ENCODE results near the gene CR1. TPM values are rescaled to one million over a fixed set of nuclear protein-coding genes. Genes with fewer than 3 reads are reported as not detected.
"Not testable (repeated sequence)": the region's sequence is repeated elsewhere in the genome, so short reads cannot be mapped to it uniquely, and the experiment has no call there.

Gene CR1
- polyA plus RNA-seq, 4 donors, result under 0.01 to 1.4 (median 0.40) TPM; not detected in 1

DNA sequence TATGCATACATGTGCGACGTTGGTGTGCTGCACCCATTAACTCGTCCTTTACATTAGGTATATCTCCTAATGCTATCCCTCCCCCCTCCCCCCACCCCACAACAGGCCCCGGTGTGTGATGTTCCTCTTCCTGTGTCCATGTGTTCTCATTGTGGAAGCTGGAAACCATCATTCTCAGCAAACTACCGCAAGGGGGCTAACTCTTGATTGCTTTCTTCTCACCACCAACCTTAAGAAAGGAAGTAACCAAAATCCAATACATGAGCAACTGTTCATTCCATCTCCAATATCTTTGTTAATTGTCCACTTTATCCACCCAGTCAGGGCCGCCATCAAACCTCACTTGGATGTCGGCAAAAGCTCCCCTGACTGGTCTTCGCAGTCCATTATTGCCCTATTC lies 676 bp upstream of the CR1 start:
- WGBS, 3 donors, result 80 to 83% (median 82%) methylated on average over 8 of the region's 8 CpGs

DNA sequence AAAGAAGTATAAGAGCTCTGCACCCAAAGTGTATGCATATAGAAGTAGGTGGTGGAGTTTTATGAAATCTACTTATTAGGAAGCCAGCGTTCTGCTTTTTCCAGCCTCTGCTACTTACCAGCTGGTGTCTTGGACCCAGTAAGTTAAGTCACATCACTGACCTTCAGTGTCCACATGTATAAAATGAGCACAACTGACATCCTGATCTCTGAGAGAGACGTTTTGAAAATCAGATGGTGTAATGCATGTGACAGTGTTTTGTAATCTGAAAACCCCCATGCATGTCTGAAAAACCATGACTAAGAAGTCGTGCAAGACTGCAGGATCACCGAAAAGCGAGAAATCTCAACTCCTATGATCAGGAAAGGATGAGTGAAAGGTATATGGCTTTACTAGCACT lies 2.0 kb downstream of the CR1 start:
- H3K9me3 ChIP-seq (ENCODE audit: control insufficient read depth in 2 of 2, insufficient read depth in 1 of 2, low read depth in 1 of 2, low read length in 1 of 2), result no peaks in the 10 kb centered on the region
- no peaks in the 10 kb centered on the region for H3K36me3 ChIP-seq (ENCODE audit: control insufficient read depth in 3 of 3, insufficient read depth in 2 of 3, low read depth in 1 of 3, low read length in 3 of 3)
- no peak overlapping the region for H3K27ac ChIP-seq (ENCODE audit: low read depth in 1 of 3, low read length in 2 of 3)
- peaks cover 0 to 33% (median 4%) of the 10 kb centered on the region in 3 donors for H3K27me3 ChIP-seq (ENCODE audit: control insufficient read depth in 3 of 3, insufficient read depth in 3 of 3, low read length in 3 of 3)
- DNase-seq (no peak), FAIRE-seq (no peak)
- H3K4me3 ChIP-seq (ENCODE audit: low read depth in 1 of 3, low read length in 3 of 3), result no peak overlapping the region
- no peaks in the 10 kb centered on the region for H3K4me1 ChIP-seq (ENCODE audit: control insufficient read depth in 3 of 3, insufficient read depth in 2 of 3, low read depth in 1 of 3, low read length in 2 of 3)
- WGBS, 3 donors, result 61 to 71% (median 70%) methylated on average over 5 of the region's 5 CpGs

More for the DNA sequence above, 676 bp upstream of the CR1 start:
- H3K27me3 ChIP-seq (ENCODE audit: control insufficient read depth in 3 of 3, insufficient read depth in 3 of 3, low read length in 3 of 3), result peaks cover 0 to 34% (median 4%) of the 10 kb centered on the region in 3 donors
- not testable (repeated sequence) for DNase-seq; H3K4me3 ChIP-seq (ENCODE audit: low read depth in 1 of 3, low read length in 3 of 3); FAIRE-seq; H3K4me1 ChIP-seq (ENCODE audit: control insufficient read depth in 3 of 3, insufficient read depth in 2 of 3, low read depth in 1 of 3, low read length in 2 of 3); H3K9me3 ChIP-seq (ENCODE audit: control insufficient read depth in 2 of 2, insufficient read depth in 1 of 2, low read depth in 1 of 2, low read length in 1 of 2); H3K36me3 ChIP-seq (ENCODE audit: control insufficient read depth in 3 of 3, insufficient read depth in 2 of 3, low read depth in 1 of 3, low read length in 3 of 3); H3K27ac ChIP-seq (ENCODE audit: low read depth in 1 of 3, low read length in 2 of 3)

GRCh38 chr1:207499573-207499972 lies 3.6 kb downstream of the CR1 start:
- Histone ChIP-seq H3K27ac (ENCODE audit: low read depth in 1 of 3, low read length in 2 of 3) (no peak overlapping the region), H3K9me3 (ENCODE audit: control insufficient read depth in 2 of 2, insufficient read depth in 1 of 2, low read depth in 1 of 2, low read length in 1 of 2) (no peaks in the 10 kb centered on the region), H3K27me3 (ENCODE audit: control insufficient read depth in 3 of 3, insufficient read depth in 3 of 3, low read length in 3 of 3) (peaks cover 0 to 33% (median 3%) of the 10 kb centered on the region in 3 donors), H3K4me1 (ENCODE audit: control insufficient read depth in 3 of 3, insufficient read depth in 2 of 3, low read depth in 1 of 3, low read length in 2 of 3) (no peaks in the 10 kb centered on the region), H3K36me3 (ENCODE audit: control insufficient read depth in 3 of 3, insufficient read depth in 2 of 3, low read depth in 1 of 3, low read length in 3 of 3) (no peaks in the 10 kb centered on the region), H3K4me3 (ENCODE audit: low read depth in 1 of 3, low read length in 3 of 3) (no peak overlapping the region)
- WGBS, 3 donors, result 0 to 1% (median 0%) methylated on average over 4 of the region's 4 CpGs
- FAIRE-seq, result no peak
- peak; percentile 80 for DNase-seq

GRCh38 chr1:207500306-207500705 lies 4.3 kb downstream of the CR1 start:
- no peak overlapping the region for H3K27ac ChIP-seq (ENCODE audit: low read depth in 1 of 3, low read length in 2 of 3)
- FAIRE-seq, result no peak
- 35 to 74% (median 59%) methylated on average over 3 of the region's 3 CpGs for WGBS, 3 donors
- H3K27me3 ChIP-seq (ENCODE audit: control insufficient read depth in 3 of 3, insufficient read depth in 3 of 3, low read length in 3 of 3), result peaks cover 0 to 34% (median 3%) of the 10 kb centered on the region in 3 donors
- H3K36me3 ChIP-seq (ENCODE audit: control insufficient read depth in 3 of 3, insufficient read depth in 2 of 3, low read depth in 1 of 3, low read length in 3 of 3), result no peaks in the 10 kb centered on the region
- H3K4me3 ChIP-seq (ENCODE audit: low read depth in 1 of 3, low read length in 3 of 3), result no peak overlapping the region
- no peak for DNase-seq
- no peaks in the 10 kb centered on the region for H3K4me1 ChIP-seq (ENCODE audit: control insufficient read depth in 3 of 3, insufficient read depth in 2 of 3, low read depth in 1 of 3, low read length in 2 of 3)
- no peaks in the 10 kb centered on the region for H3K9me3 ChIP-seq (ENCODE audit: control insufficient read depth in 2 of 2, insufficient read depth in 1 of 2, low read depth in 1 of 2, low read length in 1 of 2)

DNA sequence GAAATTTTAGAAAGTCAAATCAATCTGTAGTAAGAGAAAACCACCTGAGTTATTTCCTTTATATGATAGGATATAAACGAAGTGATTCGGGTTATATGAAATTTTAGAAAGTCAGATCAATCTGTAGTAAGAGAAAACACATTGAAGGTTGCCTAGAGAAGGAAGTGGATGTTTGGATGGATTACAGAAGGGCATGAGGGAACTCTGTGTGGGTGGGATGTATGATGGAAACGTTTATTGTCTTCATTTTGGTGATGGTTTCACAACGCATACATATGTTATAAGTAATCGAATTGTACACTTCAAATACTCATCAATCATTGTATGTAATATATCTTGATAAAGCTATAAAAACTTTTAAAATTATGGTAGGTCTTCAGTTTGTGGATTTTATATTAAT lies 5.1 kb downstream of the CR1 start:
- Histone ChIP-seq H3K9me3 (ENCODE audit: control insufficient read depth in 2 of 2, insufficient read depth in 1 of 2, low read depth in 1 of 2, low read length in 1 of 2) (no peaks in the 10 kb centered on the region), H3K4me3 (ENCODE audit: low read depth in 1 of 3, low read length in 3 of 3) (no peak overlapping the region), H3K27ac (ENCODE audit: low read depth in 1 of 3, low read length in 2 of 3) (no peak overlapping the region), H3K27me3 (ENCODE audit: control insufficient read depth in 3 of 3, insufficient read depth in 3 of 3, low read length in 3 of 3) (peaks cover 0 to 27% (median 3%) of the 10 kb centered on the region in 3 donors), H3K36me3 (ENCODE audit: control insufficient read depth in 3 of 3, insufficient read depth in 2 of 3, low read depth in 1 of 3, low read length in 3 of 3) (no peaks in the 10 kb centered on the region), H3K4me1 (ENCODE audit: control insufficient read depth in 3 of 3, insufficient read depth in 2 of 3, low read depth in 1 of 3, low read length in 2 of 3) (no peaks in the 10 kb centered on the region)
- DNase-seq, result no peak
- no peak for FAIRE-seq
- WGBS, 3 donors, result 60 to 64% (median 63%) methylated on average over 5 of the region's 5 CpGs

- H3K36me3 ChIP-seq (ENCODE audit: control insufficient read depth in 3 of 3, insufficient read depth in 2 of 3, low read depth in 1 of 3, low read length in 3 of 3), result no peaks in the 10 kb centered on the region
- WGBS, 3 donors, result 64 to 70% (median 68%) methylated on average over 7 of the region's 7 CpGs
- no peak for DNase-seq
- no peaks in the 10 kb centered on the region for H3K9me3 ChIP-seq (ENCODE audit: control insufficient read depth in 2 of 2, insufficient read depth in 1 of 2, low read depth in 1 of 2, low read length in 1 of 2)
- no peak for FAIRE-seq
- H3K27me3 ChIP-seq (ENCODE audit: control insufficient read depth in 3 of 3, insufficient read depth in 3 of 3, low read length in 3 of 3), result peaks cover 0 to 14% (median 0%) of the 10 kb centered on the region in 3 donors
- H3K4me3 ChIP-seq (ENCODE audit: low read depth in 1 of 3, low read length in 3 of 3), result no peak overlapping the region
- no peak overlapping the region for H3K27ac ChIP-seq (ENCODE audit: low read depth in 1 of 3, low read length in 2 of 3)
- H3K4me1 ChIP-seq (ENCODE audit: control insufficient read depth in 3 of 3, insufficient read depth in 2 of 3, low read depth in 1 of 3, low read length in 2 of 3), result no peaks in the 10 kb centered on the region
Measured at GRCh38 chr1:207502726-207503125, 6.8 kb downstream of the CR1 start.

GRCh38 chr1:207503950-207504349 lies 8.0 kb downstream of the CR1 start:
- H3K27me3 ChIP-seq (ENCODE audit: control insufficient read depth in 3 of 3, insufficient read depth in 3 of 3, low read length in 3 of 3), result peaks cover 0 to 14% (median 0%) of the 10 kb centered on the region in 3 donors
- H3K4me3 ChIP-seq (ENCODE audit: low read depth in 1 of 3, low read length in 3 of 3), result no peak overlapping the region
- no peak overlapping the region for H3K27ac ChIP-seq (ENCODE audit: low read depth in 1 of 3, low read length in 2 of 3)
- no peaks in the 10 kb centered on the region for H3K4me1 ChIP-seq (ENCODE audit: control insufficient read depth in 3 of 3, insufficient read depth in 2 of 3, low read depth in 1 of 3, low read length in 2 of 3)
- 87 to 94% (median 91%) methylated on average over 3 of the region's 3 CpGs for WGBS, 3 donors
- H3K9me3 ChIP-seq (ENCODE audit: control insufficient read depth in 2 of 2, insufficient read depth in 1 of 2, low read depth in 1 of 2, low read length in 1 of 2), result no peaks in the 10 kb centered on the region
- DNase-seq (no peak), FAIRE-seq (no peak)
- H3K36me3 ChIP-seq (ENCODE audit: control insufficient read depth in 3 of 3, insufficient read depth in 2 of 3, low read depth in 1 of 3, low read length in 3 of 3), result no peaks in the 10 kb centered on the region

DNA sequence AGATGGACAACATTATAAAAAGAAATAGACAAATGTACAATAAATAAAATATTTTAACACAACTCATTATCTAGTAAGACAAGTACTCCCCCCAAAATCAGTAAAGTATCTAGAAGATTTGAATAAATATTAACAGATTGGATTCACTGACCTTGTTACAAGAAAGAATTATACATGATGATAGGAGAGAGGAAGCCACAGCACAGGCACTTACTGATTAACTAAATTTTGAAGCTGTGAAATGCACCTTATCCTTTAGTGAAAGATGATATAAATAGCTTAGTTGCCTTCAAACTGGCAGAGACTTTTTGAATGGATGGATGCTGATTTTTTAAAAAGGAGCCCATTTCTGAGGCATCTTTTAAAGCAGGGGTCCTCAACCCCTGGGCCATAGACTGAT lies 8.5 kb downstream of the CR1 start:
- H3K4me1 ChIP-seq (ENCODE audit: control insufficient read depth in 3 of 3, insufficient read depth in 2 of 3, low read depth in 1 of 3, low read length in 2 of 3), result no peaks in the 10 kb centered on the region
- H3K27me3 ChIP-seq (ENCODE audit: control insufficient read depth in 3 of 3, insufficient read depth in 3 of 3, low read length in 3 of 3), result peaks cover 0 to 14% (median 0%) of the 10 kb centered on the region in 3 donors
- no peaks in the 10 kb centered on the region for H3K36me3 ChIP-seq (ENCODE audit: control insufficient read depth in 3 of 3, insufficient read depth in 2 of 3, low read depth in 1 of 3, low read length in 3 of 3)
- no peak for DNase-seq
- H3K9me3 ChIP-seq (ENCODE audit: control insufficient read depth in 2 of 2, insufficient read depth in 1 of 2, low read depth in 1 of 2, low read length in 1 of 2), result no peaks in the 10 kb centered on the region
- no peak for FAIRE-seq
- no peak overlapping the region for H3K27ac ChIP-seq (ENCODE audit: low read depth in 1 of 3, low read length in 2 of 3)
- no peak overlapping the region for H3K4me3 ChIP-seq (ENCODE audit: low read depth in 1 of 3, low read length in 3 of 3)

- peaks cover 0 to 5% (median 0%) of the 10 kb centered on the region in 3 donors for H3K27me3 ChIP-seq (ENCODE audit: control insufficient read depth in 3 of 3, insufficient read depth in 3 of 3, low read length in 3 of 3)
- no peaks in the 10 kb centered on the region for H3K9me3 ChIP-seq (ENCODE audit: control insufficient read depth in 2 of 2, insufficient read depth in 1 of 2, low read depth in 1 of 2, low read length in 1 of 2)
- H3K4me1 ChIP-seq (ENCODE audit: control insufficient read depth in 3 of 3, insufficient read depth in 2 of 3, low read depth in 1 of 3, low read length in 2 of 3), result no peaks in the 10 kb centered on the region
- H3K4me3 ChIP-seq (ENCODE audit: low read depth in 1 of 3, low read length in 3 of 3), result no peak overlapping the region
- H3K27ac ChIP-seq (ENCODE audit: low read depth in 1 of 3, low read length in 2 of 3), result no peak overlapping the region
- FAIRE-seq, result no peak
- no peaks in the 10 kb centered on the region for H3K36me3 ChIP-seq (ENCODE audit: control insufficient read depth in 3 of 3, insufficient read depth in 2 of 3, low read depth in 1 of 3, low read length in 3 of 3)
- no peak for DNase-seq
- WGBS, 3 donors, result 45 to 65% (median 61%) methylated on average over 1 of the region's 1 CpG
Measured at GRCh38 chr1:207510444-207510843, 14.5 kb downstream of the CR1 start.
